ENCODE measurements around the gene ZNF878.
"Not testable (repeated sequence)": the region's sequence is repeated elsewhere in the genome, so short reads cannot be mapped to it uniquely, and the experiment has no call there.

The ZNF878 gene

DNA sequence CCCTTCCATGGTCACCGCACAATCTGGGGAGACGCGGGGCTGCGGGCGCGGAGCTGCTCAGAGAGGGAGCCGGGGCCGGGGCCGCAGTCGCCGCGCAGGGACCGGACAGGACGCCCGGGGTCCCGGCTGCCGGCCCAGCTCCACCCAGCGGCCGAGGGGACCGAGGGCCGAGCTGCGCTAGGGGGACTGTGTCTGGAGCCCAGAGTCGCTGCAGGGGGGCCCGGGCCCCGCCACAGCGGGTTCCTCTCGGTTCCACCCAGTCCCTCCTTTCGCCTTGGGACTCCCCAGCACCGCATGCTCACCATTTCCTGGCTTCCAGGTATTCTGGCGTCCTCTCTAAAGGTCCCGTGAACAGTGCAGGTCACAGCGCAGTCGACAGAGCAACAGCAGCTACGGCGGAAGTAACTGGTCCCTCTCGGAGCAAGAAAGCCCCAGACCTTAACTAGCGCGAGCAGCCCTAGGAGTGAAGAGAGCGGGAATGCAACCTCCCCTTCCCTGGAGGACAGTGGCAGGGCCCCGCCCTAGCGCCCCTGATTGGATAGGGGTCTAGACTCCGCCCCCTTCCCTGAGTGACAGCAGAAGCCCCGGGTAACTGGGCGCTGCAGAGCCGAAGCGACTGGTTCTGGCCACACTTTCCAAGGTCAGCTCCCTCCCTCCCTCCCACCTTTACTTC is at the start of gene ZNF878:
Gene ZNF878, minus strand, starts transcription at position 465 of the 673 bp plus-strand sequence. Its CDS starts 160 bp downstream, at position 305.
- no peak for DNase-seq

DNA sequence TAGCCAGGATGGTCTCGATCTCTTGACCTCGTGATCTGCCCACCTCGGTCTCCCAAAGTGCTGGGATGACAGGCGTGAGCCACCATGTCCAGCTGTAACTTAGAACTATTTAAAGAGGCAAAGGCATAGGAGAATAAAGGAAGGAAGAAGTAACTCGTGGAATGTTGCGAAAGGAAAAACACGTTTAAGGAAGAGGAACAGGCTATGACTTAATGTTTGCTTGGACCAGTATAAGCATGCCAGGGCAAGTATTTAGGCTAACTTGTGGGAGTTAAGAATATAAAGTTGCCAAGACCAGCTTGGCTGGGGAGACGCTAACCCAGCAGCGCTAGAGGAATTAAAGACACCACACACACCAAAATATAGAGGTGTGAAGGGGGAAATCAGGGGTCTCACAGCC is 45.3 kb upstream of the ZNF878 start:
- DNase-seq, result no peak

DNA sequence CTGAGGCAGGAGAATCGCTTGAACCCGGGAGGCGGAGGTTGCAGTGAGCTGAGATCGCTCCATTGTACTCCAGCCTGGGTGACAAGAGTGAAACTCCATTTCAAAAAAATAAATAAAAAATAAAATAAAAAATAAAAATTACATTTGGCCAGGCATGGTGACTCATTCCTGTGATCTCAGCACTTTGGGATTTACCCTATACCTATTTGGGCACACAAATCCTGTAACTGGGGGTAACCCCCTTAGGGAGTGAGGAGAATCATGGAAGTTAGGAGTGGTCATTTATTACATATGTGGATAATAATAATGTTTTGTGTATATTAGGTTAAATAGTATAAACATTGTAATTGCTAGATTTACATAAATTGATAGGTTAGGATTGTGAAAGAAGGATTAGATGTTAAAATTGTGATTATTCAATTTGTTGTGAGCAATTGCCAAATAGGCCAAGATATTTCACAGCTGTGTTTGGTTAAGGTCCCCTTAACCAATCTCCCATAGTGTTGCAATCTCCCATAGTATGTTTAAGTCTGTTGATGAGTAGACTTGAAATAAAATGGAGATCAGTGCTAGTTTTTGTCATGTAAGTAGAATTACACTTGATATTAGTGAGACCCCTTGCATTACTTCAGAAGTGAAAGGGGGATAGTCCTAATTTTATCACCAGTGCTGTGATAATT is 42.5 kb upstream of the ZNF878 start:
- no peak for DNase-seq

DNA sequence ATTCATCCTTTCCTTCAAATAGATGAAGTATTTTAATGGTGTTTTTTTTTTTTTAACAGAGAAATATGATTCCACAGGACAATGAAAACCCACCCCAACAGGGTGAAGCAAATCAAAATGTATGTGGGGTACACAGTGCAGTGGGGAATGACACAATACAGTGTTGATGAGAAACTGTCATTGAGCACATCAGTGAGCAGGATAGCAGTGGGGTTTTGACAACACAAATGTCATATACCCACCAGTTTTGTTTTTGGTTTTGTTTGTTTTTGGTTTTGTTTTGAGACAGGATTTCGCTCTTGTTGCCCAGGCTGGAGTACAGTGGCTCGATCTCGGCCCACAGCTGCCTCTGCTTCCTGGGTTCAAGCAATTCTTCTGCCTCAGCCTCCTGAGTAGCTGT is 41.0 kb upstream of the ZNF878 start:
- no peak for DNase-seq

GRCh38 chr19:12092956-12093355 is 40.2 kb upstream of the ZNF878 start:
- DNase-seq, result no peak

GRCh38 chr19:12092065-12092867 is 39.5 kb upstream of the ZNF878 start:
- DNase-seq, result no peak

DNA sequence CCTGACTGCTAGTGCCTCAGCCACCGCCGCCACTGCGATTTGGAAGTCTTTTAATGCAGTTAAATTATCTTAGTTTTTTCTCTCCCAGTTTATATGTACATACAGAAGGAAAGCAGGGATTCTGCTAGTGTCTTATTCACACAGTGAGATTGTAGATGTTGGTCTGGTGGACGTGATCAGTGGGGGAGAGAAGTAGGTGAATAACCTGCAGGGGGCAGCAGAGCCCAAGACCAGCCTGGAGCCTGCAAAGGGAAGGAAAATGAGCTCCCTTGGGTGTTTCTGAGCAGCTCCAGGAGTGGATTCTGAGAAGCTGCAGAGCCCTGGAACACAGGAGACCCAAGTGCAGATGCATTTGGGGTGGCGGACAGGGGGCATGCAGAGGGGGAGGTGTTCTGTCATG is 38.0 kb upstream of the ZNF878 start:
- no peak for DNase-seq

- DNase-seq, result no peak
Measured at GRCh38 chr19:12085074-12085818, 32.5 kb upstream of the ZNF878 start.

DNA sequence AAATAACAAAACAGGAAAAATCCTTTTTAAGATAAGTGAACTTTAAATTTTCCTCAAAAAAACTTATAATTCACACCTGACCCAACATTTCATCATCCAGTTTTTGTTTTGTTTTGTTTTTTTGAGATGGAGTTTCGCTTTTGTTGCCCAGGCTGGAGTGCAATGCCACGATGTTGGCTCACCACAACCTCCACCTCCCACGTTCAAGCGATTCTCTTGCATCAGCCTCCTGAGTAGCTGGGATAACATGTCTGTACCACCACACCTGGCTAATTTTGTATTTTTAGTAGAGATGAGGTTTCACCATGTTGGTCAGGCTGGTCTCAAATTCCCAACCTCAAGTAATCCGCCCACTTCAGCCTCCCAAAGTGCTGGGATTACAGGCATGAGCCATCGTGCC is 30.6 kb upstream of the ZNF878 start:
- DNase-seq, result not testable (repeated sequence)

- no peak for DNase-seq
Measured at GRCh38 chr19:12077375-12077774, 24.6 kb upstream of the ZNF878 start.

GRCh38 chr19:12076331-12076730 is 23.6 kb upstream of the ZNF878 start:
- DNase-seq, result not testable (repeated sequence)

- DNase-seq, result no peak
Measured at GRCh38 chr19:12075538-12076139, 22.9 kb upstream of the ZNF878 start.

- DNase-seq, result no peak
Measured at GRCh38 chr19:12064590-12065538, 12.1 kb upstream of the ZNF878 start, which contains the start of gene ZNF844. Gene ZNF844 (plus strand): TSS chr19:12064731. CDS start chr19:12064874, 143 bp downstream.

DNA sequence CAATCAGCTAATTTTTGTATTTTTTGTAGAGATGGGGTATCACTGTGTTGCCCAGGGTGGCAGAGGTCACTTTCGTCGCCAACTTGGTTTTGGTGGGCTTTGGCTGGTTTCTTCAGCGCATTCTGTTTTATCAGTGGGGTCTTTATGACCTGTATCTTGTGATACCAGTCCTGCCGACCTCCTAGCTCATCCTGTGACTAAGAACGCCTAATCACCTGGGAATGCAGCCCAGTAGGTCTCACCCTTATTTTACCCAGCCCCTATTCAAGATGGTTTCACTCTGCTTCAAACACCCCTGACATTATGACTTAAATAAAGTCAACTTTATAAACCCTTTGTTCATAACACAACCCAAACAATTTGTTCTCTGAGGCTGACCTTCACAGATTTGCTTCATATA is 3.0 kb upstream of the ZNF878 start:
- DNase-seq, result no peak

GRCh38 chr19:12052091-12052496 is 667 bp downstream of the ZNF878 start:
- DNase-seq, result no peak

DNA sequence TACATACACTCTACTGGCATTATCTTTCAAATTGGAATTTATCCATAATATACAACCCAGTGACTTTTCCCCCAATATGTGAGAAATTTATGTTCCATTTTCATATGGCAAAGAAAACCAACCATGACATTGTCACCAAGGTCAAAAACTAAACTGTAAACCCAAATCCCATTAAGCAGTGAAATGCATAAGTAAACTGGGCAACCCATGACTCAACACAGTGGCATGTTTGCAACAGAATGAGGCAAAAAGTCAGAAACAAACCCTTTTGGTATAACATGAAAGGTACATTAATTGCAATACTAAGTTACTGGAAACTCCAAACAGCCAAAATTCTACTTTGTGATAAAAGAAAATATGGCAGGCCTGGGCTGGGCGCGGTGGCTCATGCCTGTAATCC is 4.9 kb downstream of the ZNF878 start:
- DNase-seq, result no peak

DNA sequence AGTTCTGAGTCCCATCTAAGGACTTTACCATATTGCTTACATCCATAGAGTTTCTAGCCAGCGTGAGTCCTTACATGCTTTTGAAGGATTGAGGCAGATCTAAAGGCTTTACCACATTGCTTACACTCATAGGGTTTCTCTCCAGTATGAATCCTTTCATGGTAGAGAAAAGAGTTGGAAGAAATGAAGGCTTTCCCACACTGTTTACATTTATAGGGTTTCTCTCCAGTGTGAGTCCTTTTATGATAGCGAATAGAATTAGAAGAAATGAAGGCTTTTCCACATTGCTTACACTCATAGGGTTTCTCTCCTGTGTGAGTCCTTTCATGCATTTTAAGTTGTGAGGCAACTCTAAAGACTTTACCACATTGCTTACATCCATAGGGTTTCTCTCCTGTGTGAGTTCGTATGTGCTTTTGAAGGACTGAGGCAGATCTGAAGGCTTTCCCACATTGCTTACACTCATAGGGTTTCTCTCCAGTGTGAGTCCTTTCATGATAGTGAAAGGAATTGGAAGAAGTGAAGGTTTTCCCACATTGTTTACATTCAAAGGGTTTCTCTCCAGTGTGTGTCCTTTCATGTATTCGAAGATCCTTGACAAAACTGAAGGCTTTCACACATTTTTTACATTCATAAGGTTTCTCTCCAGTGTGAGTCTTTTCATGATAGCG is 8.9 kb downstream of the ZNF878 start:
- DNase-seq, result no peak

GRCh38 chr19:12042893-12043292 is 9.9 kb downstream of the ZNF878 start:
- no peak for DNase-seq

- no peak for DNase-seq
Measured at GRCh38 chr19:12035220-12036172, 17.3 kb downstream of the ZNF878 start, which contains the start of gene ZNF433. Gene ZNF433 (minus strand): TSS chr19:12035679. CDS start chr19:12035539, 140 bp downstream.
